ENCODE measurements around the gene LYRM9. TPM values are rescaled to one million over a fixed set of nuclear protein-coding genes. Genes with fewer than 3 reads are reported as not detected.
"Not testable (repeated sequence)": the region's sequence is repeated elsewhere in the genome, so short reads cannot be mapped to it uniquely, and the experiment has no call there.

The LYRM9 gene
- total and polyA plus RNA-seq, 2 of the 8 experiments (the other 6 are each of a cell fraction or from before 2014, with no cell fraction given) = 4.3 to 5.2 TPM

GRCh38 chr17:27829888-27830287 is 63.3 kb downstream of the LYRM9 start:
- H3K9me3 ChIP-seq (ENCODE audit: insufficient read depth in 2 of 2, low read depth in 1 of 2, low read length in 1 of 2); H2BK15ac ChIP-seq (ENCODE audit: low read length); H3K4me3 ChIP-seq (ENCODE audit: extremely low read depth in 1 of 4, insufficient read depth in 2 of 4, low read depth in 3 of 4, low read length in 4 of 4); H3K79me1 ChIP-seq (ENCODE audit: low read depth, low read length); H3K23me2 ChIP-seq (ENCODE audit: low read depth, low read length); H3K14ac ChIP-seq (ENCODE audit: insufficient read length); H3K9ac ChIP-seq (replicated peaks in 1 of 4; ENCODE audit: extremely low read depth in 1 of 4, low read depth in 3 of 4, low read length in 3 of 4); H3K27ac ChIP-seq (ENCODE audit: low read depth, low read length); H2BK5ac ChIP-seq (ENCODE audit: low read depth, low read length); H3K18ac ChIP-seq (ENCODE audit: extremely low read depth, low read length); H3K4me2 ChIP-seq (ENCODE audit: insufficient read depth in 1 of 2, low read depth in 2 of 2, low read length in 2 of 2); H2AK5ac ChIP-seq (ENCODE audit: low read depth, low read length); H4K8ac ChIP-seq (ENCODE audit: extremely low read depth, insufficient read depth, low read length); H4K91ac ChIP-seq (replicated peaks; ENCODE audit: insufficient read length, low read length); H3K27me3 ChIP-seq (replicated peaks in 1 of 4; ENCODE audit: control insufficient read depth in 3 of 4, extremely low read depth in 1 of 4, insufficient read depth in 3 of 4, low read length in 3 of 4); H3K23ac ChIP-seq (ENCODE audit: insufficient read length); H2AFZ ChIP-seq (ENCODE audit: low read length); H4K20me1 ChIP-seq (replicated peaks in 1 of 2; ENCODE audit: control insufficient read depth in 1 of 2, insufficient read depth in 2 of 2, low read length in 2 of 2); DNase-seq (ENCODE audit: low read depth in 1 of 2, low spot score in 2 of 2); H2BK12ac ChIP-seq (ENCODE audit: low read depth, low read length); POLR2A ChIA-PET (ENCODE audit: partially characterized antibody); H3K79me2 ChIP-seq (ENCODE audit: control insufficient read depth in 1 of 2, insufficient read depth in 2 of 2, low read length in 2 of 2); H3K36me3 ChIP-seq (ENCODE audit: control insufficient read depth in 2 of 4, insufficient read depth in 4 of 4, low read length in 3 of 4); H4K5ac ChIP-seq (ENCODE audit: insufficient read length, low read depth, low read length); FAIRE-seq; H2BK20ac ChIP-seq (ENCODE audit: low read length); H2BK120ac ChIP-seq (replicated peaks; ENCODE audit: low read depth, low read length); H3K4me1 ChIP-seq (replicated peaks in 1 of 4; ENCODE audit: control insufficient read depth in 3 of 4, insufficient read depth in 4 of 4, low read length in 3 of 4); CTCF ChIA-PET (ENCODE audit: partially characterized antibody); H3K56ac ChIP-seq (replicated peaks; ENCODE audit: insufficient read length, low read depth, low read length); H3K4ac ChIP-seq (replicated peaks; ENCODE audit: insufficient read length, low read depth, low read length): not testable (repeated sequence)
- 50% methylated on average over 1 of the region's 1 CpG; no CpG with 5 or more reads in 1 of the 2 experiments for WGBS, 2 experiments (ENCODE audit: extremely low coverage in 1 of 2, insufficient coverage in 1 of 2, insufficient read length in 1 of 2, insufficient replicate concordance in 2 of 2, low coverage in 1 of 2, low lambda C conversion rate in 2 of 2, missing lambda C conversion rate in 1 of 2)

- H3K9ac ChIP-seq (replicated peaks in 1 of 4; ENCODE audit: extremely low read depth in 1 of 4, low read depth in 3 of 4, low read length in 3 of 4); H3K4ac ChIP-seq (replicated peaks; ENCODE audit: insufficient read length, low read depth, low read length); H3K27ac ChIP-seq (ENCODE audit: low read depth, low read length); H4K5ac ChIP-seq (ENCODE audit: insufficient read length, low read depth, low read length); H3K4me2 ChIP-seq (ENCODE audit: insufficient read depth in 1 of 2, low read depth in 2 of 2, low read length in 2 of 2); H3K23ac ChIP-seq (ENCODE audit: insufficient read length); H3K4me1 ChIP-seq (replicated peaks in 1 of 4; ENCODE audit: control insufficient read depth in 3 of 4, insufficient read depth in 4 of 4, low read length in 3 of 4); DNase-seq (ENCODE audit: low read depth in 1 of 2, low spot score in 2 of 2); H3K14ac ChIP-seq (ENCODE audit: insufficient read length); H2AK5ac ChIP-seq (ENCODE audit: low read depth, low read length); CTCF ChIA-PET (ENCODE audit: partially characterized antibody); H3K4me3 ChIP-seq (ENCODE audit: extremely low read depth in 1 of 4, insufficient read depth in 2 of 4, low read depth in 3 of 4, low read length in 4 of 4); H2AFZ ChIP-seq (ENCODE audit: low read length); H2BK5ac ChIP-seq (ENCODE audit: low read depth, low read length); H3K79me2 ChIP-seq (ENCODE audit: control insufficient read depth in 1 of 2, insufficient read depth in 2 of 2, low read length in 2 of 2); H2BK20ac ChIP-seq (ENCODE audit: low read length); H3K36me3 ChIP-seq (ENCODE audit: control insufficient read depth in 2 of 4, insufficient read depth in 4 of 4, low read length in 3 of 4); H3K18ac ChIP-seq (ENCODE audit: extremely low read depth, low read length); FAIRE-seq; H3K23me2 ChIP-seq (ENCODE audit: low read depth, low read length); H4K8ac ChIP-seq (ENCODE audit: extremely low read depth, insufficient read depth, low read length); POLR2A ChIA-PET (ENCODE audit: partially characterized antibody); H2BK120ac ChIP-seq (replicated peaks; ENCODE audit: low read depth, low read length); H4K20me1 ChIP-seq (replicated peaks in 1 of 2; ENCODE audit: control insufficient read depth in 1 of 2, insufficient read depth in 2 of 2, low read length in 2 of 2); H2BK12ac ChIP-seq (ENCODE audit: low read depth, low read length); H3K56ac ChIP-seq (replicated peaks; ENCODE audit: insufficient read length, low read depth, low read length); H3K9me3 ChIP-seq (ENCODE audit: insufficient read depth in 2 of 2, low read depth in 1 of 2, low read length in 1 of 2); H4K91ac ChIP-seq (replicated peaks; ENCODE audit: insufficient read length, low read length); H2BK15ac ChIP-seq (ENCODE audit: low read length); H3K27me3 ChIP-seq (replicated peaks in 1 of 4; ENCODE audit: control insufficient read depth in 3 of 4, extremely low read depth in 1 of 4, insufficient read depth in 3 of 4, low read length in 3 of 4); H3K79me1 ChIP-seq (ENCODE audit: low read depth, low read length): not testable (repeated sequence)
- no CpG with 5 or more reads among the region's 2 CpGs for WGBS, 2 experiments (ENCODE audit: extremely low coverage in 1 of 2, insufficient coverage in 1 of 2, insufficient read length in 1 of 2, insufficient replicate concordance in 2 of 2, low coverage in 1 of 2, low lambda C conversion rate in 2 of 2, missing lambda C conversion rate in 1 of 2)
Measured at GRCh38 chr17:27829143-27829711, 63.9 kb downstream of the LYRM9 start.

Measured in H1 (cell line).